GM18508 (cell line): ENCODE data around the gene ASAH2.
"Not testable (repeated sequence)": the region's sequence is repeated elsewhere in the genome, so short reads cannot be mapped to it uniquely, and the experiment has no call there.

Experiments used
- ATAC-seq: cut with Tn5 transposase; IDR thresholded peaks from one replicate; pipeline ENCODE4 v1.9.1; 2021; ENCODE audit warnings: moderate number of reproducible peaks; ENCODE audit not compliant: insufficient read depth, unreplicated experiment

Gene ASAH2

DNA sequence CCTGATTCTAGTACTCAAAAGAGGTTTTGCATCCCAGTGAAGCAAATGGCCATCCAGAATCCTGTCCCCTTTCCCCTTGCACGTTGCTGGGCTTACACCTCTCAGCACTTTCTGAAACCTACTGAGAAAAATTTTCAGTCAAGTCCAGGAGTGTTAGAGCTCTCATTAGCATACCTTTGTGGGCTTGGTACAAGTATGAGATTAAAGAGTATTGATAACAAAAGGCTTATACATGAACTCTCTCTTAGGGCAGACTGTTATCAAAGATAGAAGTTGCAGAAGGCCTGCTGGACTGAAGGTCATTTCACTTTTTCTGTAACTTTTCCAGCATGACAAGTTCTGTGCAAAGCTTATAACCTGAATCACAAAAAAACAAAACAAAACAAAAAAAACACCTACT, at the start of gene ASAH2:
Gene ASAH2 (minus strand): TSS at position 123 of the 400 bp plus-strand sequence. CDS start 2,906 bp downstream, outside the sequence.
- ATAC-seq: no peak

DNA sequence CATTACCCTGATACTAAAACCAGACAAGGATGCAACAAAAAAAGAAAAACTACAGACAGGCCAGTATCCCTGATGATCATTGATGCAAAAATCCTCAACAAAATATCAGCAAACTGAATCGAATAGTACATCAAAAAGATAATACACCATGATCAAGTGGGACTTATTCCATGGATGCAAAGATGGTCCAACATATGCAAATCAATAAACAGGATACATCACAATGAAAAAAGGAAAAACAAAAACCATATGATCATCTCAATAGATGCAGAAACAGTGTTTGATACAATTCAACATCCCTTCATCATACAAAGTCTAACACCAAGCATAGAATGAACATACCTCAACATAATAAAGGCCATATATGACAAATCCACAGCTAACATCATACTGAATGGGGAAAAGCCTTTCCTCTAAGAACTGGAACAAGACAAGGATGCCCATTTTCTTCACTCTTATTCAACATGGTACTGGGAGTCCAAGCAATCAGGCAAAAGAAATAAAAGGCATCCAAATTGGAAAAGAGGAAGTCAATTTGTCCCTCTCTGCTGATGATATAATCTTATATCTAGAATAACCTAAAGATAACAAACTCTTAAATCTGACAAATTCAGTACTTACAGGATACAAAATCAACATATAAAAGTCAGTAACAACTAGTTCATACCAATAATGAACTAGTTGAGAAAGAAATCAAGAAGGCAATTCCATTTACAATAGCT, 48.8 kb upstream of the ASAH2 start:
- no peak for ATAC-seq

DNA sequence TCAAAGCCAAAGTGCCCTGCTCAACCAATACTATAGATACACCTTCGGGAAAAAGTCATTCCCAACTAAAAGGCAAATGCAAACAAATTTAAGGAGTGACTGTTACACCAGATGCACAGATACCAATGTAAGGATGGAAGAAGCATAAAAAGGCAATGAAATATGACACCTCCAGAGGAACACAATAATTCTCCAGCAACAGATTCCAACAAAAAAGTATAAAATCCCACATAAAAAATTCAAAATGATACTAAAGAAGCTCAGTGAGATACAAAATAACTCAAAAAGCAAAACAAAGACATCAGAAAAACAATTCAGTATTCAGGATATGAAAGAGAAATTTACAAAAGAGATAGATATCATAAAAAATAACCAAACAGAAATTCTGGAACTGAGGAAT, 44.1 kb upstream of the ASAH2 start:
- ATAC-seq: no peak

- no peak for ATAC-seq
Measured at GRCh38 chr10:50294582-50294981, 43.3 kb upstream of the ASAH2 start.

DNA sequence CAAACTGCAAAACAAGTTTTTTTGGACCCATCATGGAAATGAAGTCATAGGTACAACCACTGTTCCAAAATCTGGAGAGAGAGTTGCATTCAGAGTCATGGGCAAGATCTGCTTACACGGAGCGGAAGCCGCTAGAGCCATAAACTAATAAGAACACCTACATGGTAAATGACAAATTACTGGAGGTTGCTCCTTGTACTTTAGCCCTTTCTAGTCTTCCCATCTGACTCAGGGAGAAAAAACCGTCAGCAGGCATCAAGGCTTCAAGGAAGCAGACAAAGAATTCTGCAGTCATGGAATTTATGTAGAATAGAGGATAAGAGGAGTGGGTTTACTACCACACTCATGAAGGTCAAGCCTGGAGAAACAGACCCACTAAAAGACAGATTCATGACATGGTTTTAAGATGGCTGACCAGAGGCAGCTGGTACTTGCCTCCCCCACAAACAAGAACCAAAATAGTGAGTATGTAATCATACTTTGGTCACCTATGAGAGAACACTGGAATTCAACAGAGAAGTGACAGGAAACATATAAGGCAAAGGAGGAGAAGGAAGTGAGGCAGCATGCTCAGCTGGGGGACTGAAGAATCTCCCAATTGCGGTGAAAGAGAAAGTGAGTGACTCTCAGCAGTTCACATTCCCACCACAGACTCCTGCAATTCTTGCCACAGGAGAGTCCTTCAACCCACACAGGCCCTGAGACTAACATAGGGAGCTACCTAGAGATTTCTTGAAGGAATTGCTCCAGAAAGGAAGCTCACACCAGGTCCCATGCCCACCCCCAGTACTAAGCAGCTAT, 42.4 kb upstream of the ASAH2 start:
- ATAC-seq: no peak

DNA sequence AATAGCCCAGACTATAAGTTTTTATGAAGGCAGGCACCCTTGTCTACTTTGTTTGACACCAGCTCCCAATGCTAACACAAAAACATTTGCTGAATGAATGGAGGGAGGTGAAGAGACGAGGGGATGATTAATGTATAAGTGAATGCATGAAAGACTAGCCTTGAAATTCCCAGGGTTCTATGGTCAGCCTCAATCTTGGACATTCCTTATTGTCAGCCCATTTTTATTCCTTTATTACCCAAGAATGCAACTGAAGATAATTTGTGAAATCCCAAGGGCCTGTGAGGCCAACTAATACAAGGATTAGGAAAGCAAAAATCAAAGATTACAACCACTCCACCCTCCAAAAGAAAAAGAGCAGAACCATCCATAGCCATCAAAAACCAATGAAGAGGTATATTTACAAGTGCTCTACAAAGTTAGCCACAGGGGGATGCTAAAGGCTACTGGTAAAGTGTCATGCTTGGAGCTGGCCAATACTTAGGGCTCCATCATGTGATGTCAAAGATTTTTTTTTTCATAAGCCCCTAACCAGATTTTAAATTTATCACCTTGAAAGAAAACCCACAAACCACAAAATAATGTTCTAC, 40.0 kb upstream of the ASAH2 start:
- ATAC-seq: no peak

GRCh38 chr10:50289196-50289595, 37.9 kb upstream of the ASAH2 start:
- ATAC-seq: no peak

- no peak for ATAC-seq
Measured at GRCh38 chr10:50286996-50287803, 35.9 kb upstream of the ASAH2 start.

- no peak for ATAC-seq
Measured at GRCh38 chr10:50286517-50286916, 35.2 kb upstream of the ASAH2 start.

DNA sequence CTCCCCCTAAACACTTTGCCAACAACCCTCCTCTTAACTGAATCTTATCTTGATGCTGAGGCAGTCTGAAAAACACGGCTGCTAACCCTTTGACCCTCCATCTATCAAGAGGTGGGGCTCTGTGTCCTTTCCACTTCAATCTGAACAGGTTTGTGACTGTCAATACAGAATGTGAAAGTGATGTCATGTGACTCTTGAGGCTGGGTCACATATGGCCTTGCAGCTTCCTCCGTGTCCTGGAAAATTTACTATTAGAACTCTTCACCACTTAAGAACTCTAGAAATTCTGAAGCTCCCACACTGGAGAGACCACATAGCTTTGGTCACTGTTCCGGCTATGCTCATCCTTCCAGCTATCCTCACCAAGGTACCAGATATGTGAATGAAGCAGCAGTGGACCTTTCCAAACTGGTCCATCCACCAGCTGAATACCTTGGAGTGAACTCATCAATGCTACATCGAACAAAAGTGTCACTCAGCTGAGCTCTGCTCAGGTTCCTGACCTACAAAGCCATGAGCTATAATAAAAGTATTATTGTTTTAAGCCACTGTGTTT, 30.7 kb upstream of the ASAH2 start:
- no peak for ATAC-seq

GRCh38 chr10:50281210-50281966, 30.1 kb upstream of the ASAH2 start:
- no peak for ATAC-seq

DNA sequence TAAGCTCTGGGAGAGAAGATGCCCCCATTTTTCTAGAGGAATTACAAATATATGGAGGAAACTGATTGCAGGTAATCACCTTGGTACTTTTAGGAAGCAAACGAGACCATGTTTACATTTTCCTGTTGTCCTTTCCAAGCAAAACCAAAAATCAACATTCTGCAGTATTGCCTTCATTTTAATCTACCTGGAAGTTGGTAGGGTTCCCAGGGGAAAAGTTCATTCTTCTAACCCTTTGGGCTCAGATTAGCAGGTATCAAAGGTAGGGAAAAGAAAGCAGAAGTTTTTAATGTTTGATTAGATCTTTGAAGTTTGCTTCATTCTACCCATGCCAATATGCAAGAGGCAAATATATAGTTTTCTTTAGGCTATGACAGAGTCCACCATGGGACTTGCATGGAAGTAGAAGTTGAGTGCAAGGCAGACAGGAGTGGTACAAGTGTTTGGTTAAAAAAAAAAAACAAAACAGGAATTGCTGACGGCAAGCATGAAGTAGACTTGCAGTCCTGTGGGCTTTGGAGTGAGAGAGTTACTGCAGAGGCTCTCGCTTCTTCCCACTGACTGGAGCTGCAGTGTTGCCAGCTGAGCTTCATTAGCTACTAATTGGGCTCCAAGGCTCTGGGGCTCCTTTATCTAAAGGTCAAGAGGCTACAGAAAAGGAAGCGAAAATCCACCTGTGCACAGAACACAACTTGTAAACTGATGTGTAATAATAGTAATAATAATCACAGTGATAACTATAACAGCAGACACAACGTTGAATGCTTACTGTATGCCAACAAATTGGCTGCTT, 28.9 kb upstream of the ASAH2 start:
- ATAC-seq: no peak

DNA sequence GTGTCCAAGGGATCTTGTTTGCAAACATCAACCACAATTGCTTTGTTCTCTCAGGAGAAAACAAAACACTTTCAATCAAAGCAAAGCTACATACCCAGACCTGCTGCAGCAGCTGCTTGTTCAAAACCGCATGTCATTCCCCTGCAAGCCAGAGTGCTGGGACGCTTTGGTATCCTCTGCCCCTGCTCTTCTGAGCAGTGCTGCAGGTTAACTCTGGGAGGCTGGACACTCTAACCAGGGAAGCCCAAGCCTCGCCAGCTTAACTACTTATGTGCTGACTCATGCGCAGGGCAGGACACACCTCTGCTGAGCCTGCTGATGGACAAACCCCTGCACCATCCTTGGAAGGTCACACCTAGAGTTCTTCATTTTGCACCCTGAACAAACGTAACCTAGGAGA, 28.2 kb upstream of the ASAH2 start:
- no peak for ATAC-seq

GRCh38 chr10:50275650-50276235, 24.4 kb upstream of the ASAH2 start:
- ATAC-seq: no peak

- no peak for ATAC-seq
Measured at GRCh38 chr10:50272531-50272930, 21.2 kb upstream of the ASAH2 start.

GRCh38 chr10:50271564-50272250, 20.4 kb upstream of the ASAH2 start:
- no peak for ATAC-seq

DNA sequence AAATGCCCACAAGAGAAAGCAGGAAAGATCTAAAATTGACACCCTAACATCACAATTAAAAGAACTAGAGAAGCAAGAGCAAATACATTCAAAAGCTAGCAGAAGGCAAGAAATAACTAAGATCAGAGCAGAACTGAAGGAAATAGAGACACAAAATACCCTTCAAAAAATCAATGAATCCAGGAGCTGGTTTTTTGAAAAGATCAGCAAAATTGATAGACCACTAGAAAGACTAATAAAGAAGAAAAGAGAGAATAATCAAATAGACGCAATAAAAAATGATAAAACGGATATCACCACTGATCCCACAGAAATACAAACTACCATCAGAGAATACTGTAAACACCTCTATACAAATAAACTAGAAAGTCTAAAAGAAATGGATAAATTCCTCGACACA, 16.6 kb upstream of the ASAH2 start:
- ATAC-seq: not testable (repeated sequence)

- ATAC-seq: not testable (repeated sequence)
Measured at GRCh38 chr10:50262625-50263024, 11.3 kb upstream of the ASAH2 start.
